ENCODE results near the gene AANAT.

The AANAT gene

DNA sequence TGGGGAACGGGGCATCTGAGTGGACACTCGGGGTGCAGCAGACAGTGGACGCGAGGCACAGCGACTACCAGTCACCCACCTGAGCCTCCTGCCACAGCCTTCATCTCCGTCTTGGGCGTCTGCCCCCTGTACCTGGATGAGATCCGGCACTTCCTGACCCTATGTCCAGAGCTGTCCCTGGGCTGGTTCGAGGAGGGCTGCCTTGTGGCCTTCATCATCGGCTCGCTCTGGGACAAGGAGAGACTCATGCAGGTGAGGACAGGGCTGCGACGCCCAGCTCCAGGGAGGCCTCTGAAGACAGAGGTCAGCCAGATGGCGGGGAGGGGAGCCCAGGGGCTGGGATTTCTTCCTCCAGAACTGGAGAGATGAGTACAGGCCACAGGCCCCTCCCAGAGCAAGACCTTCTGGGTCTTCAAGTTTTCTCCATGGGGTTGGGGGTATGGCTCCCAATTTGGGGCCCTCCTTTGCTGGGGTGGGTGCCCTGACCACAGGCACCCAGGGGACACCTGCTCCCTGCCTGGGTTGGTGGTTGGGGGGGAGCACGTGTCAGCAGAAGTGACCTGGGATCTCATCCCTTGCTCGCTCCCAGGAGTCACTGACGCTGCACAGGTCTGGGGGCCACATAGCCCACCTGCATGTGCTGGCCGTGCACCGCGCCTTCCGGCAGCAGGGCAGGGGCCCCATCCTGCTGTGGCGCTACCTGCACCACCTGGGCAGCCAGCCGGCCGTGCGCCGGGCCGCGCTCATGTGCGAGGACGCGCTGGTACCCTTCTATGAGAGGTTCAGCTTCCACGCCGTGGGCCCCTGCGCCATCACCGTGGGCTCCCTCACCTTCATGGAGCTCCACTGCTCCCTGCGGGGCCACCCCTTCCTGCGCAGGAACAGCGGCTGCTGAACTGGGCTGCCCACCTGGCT, 1.9 kb downstream of the AANAT start:
- DNase-seq, result no peak

DNA sequence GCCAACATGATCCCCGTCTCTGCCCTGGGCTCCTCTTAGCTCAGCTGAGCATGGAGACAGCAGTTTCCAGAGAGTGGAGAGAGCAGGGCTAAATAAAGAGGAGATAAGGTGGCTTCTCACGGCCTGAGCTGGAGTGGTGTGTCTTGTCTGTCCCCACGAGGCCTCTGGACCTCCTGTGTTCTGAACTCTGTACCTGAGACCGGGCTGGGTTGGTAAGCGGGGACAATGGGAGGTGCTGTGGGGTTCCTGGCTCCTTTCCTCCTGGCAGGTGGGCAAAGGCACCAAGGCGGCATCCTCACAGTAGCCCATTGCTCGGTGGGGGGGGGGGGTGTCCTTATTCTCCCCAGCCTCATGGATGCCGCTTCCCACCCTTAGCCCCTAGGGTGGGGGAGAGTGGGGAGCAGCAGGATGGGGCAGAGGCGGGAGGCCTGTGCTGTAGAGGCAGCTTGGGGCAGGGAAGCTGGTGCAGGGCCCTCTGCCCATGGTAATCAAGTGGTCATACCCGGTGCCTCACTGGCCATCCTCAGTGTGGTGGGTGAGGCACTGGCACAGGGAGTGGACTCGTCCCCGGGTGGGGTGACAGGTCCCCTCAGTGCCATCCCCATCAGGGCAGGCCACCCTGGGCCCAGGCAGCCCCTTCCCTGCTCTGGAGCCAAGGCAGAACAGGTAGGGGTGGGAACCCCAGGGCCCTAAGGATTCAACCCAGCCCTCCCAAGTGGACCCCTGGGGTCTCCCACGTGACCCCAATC, 2.8 kb downstream of the AANAT start:
- no peak for DNase-seq

DNA sequence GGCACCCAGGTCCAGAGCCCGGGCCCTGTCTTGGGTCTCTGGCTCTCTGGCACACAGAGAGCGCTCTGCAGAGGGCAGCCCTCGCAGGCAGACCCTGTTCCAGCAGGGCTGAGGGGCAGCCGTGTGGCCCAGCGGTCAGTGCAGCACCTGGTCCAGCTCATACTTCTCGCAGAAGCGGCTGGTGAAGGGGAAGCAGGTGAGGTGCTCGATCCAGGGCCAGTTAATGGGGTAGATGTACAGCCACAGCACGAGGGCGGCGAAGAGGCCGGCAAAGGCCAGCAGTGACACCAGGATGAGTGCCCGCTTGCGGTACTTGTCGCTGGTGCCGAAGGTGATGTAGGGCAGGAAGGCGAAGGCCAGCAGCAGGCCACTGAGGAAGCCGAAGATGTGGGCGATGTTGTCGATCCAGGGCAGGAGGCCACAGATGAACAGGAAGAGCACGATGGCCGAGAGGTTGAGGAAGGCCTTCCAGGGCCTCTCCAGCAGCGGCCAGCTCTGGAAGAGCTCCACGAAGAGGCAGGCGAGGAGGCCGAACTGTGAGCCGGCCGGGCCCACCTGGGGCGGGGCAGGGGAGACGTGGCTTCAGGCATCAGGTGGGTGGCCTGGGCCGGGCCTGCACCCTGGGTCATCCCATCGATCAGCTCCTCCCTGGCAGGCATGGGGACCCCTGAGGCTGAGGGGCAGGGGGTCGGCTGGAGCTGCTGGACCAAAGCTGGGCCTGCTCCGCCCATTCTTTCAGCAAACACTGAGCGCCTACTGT, 4.3 kb downstream of the AANAT start:
- DNase-seq, result no peak

DNA sequence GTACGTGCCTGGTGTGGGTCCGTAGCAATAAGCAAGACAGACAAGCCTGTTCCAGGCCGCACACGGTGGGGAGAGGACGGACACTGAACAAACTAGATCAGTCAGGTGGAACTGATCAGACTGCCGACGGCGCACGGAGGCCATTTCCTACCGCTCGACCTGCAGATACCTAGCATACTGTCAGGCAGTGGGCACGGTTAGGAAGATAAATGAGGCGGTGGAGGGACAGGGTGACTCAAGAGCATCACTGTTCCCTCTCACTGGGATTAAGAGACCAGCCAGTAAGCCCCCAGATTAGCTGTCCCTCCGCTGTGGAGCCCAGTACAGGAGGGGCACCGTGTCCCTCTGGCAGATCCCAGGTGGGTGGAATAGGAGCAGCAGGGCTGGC, 4.8 kb downstream of the AANAT start:
- no peak for DNase-seq

DNA sequence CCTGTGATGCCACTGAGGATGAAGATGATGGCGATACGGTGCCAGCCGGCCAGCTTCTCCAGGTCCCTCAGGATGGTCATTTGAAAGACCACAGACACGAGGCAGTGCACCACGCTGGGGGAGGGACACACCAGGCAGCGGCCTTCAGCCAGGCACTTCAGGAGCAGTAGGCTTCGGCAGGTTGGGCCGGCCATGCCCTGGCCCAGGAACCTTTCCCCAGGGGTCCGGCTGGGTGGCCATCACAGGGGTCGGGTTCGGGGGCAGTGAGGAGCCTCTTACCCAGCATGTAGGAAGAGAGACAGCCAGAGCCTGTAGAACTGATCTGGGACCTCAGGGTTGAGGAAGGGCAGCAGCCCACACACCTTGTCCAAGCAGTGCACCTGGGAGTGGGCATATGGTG, 5.3 kb downstream of the AANAT start:
- DNase-seq, result no peak

DNA sequence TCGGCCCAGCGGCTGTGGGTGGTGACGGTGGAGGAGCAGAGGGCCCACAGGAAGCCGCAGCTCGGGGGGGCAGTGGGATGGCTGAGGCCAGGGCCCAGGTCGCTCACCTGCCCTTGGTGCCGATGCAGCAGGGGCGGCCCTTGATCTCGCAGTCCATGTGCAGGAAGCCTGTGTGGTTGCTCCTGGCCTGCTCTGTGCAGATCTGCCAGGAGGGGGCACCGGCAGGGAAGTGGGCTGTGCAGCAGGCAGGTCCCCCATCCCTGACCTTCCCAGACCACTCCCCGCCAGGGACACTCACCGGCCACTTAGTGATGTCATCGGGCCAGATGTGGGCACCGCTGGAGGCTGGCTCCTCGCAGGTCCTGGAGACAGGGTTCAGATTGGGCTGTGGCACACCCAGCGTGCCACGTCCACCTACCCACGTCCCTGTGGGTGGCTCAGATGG, 6.2 kb downstream of the AANAT start:
- DNase-seq, result no peak

DNA sequence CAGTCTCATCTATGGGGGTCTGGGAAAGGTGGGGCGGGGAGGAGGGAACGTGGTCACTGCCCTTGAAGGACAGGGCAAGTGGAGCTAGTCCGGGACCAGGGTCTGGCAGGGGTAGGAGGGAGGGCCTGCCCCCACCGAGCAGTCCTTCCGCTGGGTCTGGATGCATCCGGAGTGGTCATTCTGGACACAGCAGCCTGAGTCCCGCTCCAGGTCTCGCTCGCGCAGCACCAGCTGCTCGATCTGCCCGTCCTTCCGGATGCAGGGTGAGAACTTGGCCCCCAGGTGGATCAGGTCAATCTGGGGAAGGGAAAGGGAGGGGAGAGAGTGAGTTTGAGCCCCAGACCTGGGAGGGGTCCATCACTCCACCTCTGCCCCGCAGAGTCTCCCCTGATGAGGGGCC, 6.8 kb downstream of the AANAT start:
- DNase-seq, result no peak

DNA sequence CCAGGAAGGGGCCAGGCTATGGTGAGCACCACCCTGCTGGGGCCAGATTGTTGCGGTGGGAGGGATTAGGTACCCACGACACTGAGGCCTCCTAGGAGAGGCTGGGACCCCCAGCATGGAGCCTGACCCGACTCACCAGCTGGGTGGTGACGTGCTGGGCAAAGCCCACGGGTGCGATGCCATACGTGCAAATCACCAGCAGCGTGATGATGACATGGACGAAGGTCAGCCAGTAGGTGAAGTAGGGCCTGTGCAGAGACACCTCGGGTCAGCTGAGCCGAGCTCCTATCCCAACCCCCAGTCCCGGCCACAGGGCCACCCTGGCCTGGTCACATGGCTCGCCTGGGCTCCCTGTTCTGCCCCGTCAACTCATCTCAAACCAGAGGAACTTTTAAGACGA, 7.5 kb downstream of the AANAT start:
- no peak for DNase-seq

DNA sequence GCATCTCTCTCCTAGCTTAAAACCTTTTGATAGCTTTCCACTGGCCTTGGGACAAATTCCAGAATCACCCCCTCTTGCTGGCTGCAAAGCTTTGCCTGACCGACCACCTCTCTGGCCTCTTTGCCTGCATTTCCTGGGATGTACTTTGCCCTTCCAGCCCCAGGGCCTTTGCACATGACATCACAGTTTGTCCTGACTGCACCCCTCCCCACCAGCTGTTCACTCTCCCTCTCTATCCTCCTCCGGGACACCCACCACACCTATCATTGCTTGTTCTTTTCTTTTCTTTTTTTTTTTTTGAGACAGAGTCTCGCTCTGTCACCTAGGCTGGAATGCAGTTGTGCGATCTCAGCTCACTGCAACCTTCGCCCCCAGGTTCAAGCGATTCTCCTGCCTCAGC, 7.9 kb downstream of the AANAT start:
- DNase-seq, result no peak

DNA sequence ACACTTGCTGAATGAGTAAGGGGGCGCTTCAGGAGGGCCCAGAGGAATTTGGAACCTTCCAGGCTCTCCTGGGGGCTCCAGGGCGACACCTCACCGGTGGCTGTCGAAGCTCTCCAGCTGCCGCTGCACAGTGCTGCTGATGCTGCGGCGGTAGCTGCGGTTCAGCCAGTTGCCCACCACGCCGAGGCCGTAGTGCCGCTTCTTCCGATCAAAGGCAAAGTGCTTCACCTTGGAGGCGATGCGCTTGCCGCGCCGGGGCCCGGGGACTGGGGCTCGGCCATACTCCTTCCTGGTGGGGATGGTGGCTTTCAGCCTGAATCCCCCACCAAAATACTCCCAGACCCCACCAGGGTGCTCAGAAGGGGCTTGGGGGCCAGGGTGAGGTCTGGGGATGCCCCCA, 9.3 kb downstream of the AANAT start:
- no peak for DNase-seq

DNA sequence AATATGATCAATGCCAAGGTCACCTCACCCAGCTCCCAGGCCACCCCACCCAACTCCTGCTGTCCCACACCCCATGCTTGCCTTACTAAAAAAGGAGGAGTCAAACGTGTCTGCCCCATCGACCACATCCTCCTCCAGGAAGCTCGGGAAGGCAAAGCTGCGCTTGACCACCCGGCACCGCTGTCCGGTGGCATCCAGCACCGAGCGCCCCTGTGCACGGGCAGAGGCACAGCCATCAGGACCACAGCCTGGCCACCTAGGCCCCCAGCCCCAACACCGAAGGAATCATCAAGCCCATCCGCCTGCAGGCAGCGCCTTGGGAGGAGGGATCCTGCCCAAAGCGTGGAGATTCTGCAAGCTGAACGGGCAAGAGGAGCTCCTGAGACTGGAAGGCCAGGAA, 10.2 kb downstream of the AANAT start:
- DNase-seq, result no peak

DNA sequence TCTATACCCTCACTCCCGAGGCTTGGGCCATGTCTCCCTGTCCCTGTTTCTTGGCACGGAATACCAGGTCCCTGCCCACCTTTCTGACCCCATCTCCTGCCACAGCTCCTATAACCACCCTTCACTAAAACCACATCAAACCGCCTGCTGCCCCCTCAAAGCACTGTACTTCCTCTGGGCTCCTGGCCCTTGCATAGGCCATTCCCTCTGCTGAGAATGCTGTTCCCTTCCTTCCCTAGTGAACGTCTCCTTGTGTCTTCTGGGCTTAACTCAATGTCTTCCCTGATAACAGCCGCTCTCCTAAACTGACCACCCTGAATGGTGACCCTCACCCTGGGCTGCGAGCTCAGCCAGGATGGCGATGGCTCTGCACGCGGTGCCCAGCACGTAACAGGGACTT, 10.7 kb downstream of the AANAT start:
- no peak for DNase-seq

DNA sequence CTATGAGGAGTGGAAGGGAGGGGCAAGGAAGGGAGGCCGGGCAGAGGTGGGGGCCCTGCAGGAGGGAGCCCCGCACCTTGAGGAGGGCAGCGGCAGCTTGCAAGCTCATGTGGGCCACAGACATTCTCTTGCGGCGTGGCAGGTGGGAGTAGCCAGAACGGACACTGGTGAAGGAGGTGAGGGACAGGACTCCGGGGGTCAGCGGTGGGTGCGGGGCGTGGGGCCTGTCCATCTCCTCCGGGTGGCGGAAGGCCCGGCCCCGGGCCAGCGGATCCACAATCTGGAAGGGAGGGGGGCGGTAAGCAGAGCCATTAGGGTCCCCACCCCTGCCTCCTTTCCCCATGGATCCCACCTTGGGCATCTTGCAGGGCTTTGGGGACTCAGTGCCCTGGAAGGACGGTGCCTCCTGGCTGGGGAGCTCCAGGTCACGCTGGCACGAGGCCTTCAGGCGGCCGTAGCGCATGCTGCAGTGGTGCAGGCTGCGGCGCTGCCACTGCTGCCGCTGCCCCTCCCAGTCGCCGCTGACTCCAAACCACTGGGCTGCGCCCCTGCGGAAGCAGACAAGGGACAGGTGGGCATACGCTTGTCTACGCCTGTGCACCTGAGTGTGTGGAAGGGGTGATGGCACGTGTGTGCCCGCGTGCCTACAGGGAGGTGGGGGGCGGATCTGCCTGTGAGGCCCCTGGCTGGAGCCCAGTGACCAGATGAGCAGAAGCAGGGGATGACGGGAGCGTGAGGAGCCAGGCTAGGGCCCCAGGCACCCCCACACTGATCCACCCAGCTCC, 11.5 kb downstream of the AANAT start:
- no peak for DNase-seq

DNA sequence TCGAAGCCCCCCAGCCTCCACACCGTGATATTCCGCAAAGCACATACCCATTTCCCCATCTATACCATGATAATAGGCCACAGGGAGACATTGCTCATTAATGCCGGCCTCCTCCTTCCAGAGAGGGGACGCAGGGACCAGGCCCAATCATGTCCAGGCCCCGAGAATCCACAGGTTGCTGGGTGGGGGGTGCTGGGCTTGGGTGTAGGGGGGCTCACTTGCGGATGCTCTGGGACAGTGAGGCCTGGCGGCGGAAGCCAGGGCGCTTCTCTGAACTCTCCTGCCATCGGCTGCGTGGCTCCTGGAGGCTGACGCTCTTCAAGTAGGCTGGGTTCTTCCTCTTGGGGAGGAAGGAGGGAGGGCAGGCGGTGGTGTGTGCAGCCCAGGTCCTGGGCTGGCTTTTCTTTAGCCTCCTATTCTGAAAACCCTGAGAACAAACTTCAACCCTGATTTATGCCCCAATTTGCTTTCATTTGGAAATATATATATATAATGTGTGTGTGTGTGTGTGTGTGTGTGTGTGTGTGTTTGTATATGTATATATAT, 12.2 kb downstream of the AANAT start:
- no peak for DNase-seq

DNA sequence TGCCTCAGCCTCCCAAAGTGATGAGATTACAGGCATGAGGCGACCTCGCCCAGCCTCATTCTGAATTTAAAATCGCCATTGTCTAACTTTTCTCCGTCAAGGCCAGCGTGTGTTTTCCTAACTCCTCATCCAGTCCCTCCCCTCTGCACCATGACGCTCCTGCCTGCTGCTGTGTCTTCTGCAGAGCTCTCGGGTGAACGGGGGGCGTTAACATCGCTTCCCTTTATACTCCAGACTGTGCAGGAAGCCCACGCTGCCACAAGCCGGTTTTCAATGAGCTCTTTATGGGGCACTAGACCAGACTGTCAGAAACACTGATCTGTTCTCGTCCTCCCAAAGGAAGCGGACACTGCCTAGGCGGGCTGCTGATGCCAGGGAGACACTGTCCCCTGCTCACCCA, 13.2 kb downstream of the AANAT start:
- DNase-seq, result peak; percentile 69

DNA sequence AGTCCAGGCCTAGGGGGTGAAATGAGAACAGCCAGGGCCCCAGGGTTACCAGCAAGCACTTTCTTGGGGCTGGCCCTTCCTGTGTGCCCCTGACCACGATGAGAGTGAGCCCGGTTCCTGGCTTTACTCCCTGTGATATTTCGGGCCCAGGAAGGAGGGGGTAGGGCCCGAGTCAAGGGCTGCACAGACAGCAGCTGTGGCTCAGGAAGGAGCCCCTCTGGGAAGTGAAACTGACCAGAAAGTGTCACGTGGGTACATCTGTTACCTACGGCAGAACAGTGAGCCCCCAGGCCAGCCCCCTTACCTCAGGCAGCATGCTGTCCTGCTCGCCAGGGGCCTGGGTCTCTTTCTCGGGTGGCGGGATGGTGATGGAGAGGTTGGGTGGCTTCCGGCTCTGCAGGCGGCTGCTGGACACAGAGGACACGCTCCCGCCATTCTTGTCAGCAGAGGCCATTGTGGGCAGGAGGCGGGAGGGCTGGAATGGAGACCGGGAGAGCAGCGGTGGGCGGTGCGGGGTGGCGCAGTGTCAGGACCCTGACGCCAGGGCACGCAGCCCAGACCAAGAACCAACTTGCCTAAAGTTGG, 13.8 kb downstream of the AANAT start:
- DNase-seq, result no peak

DNA sequence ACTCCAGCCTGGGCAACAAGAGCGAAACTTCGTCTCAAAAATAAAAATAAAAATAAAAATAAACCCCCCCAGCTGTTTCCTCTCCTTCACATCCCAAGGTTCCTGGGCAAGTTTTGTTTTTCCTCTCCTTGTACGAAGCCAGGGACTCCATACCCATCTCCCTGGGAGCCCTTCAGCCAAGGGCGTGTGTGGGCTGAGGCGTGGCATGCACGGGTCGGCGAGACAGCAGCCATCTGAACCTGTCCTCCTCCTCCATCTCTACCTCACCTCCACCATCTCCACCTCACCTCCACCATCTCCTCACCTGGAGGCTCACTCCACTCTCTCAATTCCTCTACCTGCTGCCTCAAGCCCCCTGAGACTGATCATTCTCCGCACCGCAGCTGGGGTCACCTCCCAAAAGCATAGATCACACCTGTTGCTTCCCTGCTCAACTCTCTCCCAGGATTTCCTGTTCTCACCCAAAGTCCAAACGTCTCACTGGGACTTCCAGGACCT, 16.9 kb downstream of the AANAT start:
- no peak for DNase-seq

DNA sequence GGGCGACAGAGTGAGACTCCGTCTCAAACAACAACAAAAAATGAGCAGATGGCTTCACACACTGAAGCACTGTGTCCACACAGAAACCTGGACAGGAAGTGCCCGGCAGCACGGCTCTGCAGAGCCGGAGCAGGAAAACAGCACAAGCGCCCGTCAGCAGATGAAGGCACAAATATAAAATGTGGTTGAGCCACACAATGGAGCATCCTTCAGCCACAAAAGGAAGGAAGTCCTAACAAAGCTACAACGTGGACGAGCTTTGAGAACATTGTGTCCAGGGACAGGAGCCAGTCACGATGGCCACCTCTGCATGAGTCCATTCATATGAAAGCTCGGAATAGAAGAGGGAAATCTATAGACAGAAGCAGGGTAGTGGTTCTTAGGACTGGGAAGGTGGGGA, 18.2 kb downstream of the AANAT start:
- DNase-seq, result no peak

DNA sequence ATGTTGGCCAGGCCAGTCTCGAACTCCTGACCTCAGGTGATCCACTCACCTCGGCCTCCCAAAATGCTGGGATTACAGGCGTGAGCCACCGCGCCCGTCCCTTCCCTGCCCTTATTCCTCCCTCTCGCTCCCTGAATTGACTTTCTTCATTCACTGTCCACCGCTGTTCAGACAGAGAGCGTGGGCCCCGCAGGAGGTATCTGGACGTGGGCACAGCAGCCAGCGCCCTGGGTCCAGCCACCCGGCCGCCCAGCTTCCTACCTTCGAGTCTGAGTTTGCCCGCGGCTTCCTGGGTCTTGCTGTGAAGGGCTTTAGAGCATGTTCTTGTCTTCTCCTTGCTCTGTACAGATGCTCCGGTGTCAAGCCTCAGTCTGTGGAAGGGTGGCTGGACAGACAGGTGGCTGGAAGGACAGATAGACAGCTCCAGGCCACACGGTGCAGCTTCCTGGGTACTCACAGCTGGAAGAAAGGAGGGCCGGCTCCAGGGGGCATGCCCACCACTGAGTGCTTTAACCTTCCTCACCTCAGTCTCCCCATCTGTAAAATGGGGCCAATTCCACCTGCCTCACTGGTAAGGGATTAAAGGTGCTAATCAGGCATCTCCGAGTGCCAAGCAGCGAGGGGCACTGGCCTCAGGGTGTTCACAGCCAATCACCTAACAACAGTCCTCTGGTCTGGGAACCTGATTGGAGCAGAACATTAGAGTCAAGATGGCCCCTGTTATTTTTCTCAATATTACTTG, 20.2 kb downstream of the AANAT start:
- DNase-seq, result no peak

DNA sequence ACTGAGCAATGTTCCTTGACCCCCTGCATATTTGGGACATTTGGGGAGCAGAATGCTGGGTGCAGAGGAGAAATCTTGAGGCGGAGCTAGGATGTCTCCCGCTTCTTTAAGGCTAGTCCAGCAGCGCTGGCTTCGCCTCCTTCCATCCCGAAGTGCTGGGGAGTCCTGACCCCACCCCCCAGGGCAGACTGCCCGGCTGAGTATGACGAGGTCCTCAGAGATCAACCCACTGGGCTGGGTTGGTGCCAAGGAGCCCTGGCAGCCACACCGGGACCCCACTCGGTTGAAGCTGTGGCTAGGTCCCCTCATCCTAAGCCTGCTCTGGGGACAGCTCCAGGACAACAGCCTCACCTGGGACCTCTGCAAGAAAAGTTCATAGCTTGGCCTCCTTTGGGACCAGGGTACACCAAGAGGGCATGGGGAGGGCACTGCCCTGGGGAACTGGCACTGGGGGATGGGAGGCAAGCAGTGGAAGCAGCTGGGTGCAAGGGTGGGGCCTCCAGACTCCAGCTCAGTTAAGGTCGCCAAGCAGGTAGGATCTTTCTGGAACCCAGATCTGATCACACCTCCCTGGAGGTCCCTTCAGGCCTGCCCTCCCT, 22.8 kb downstream of the AANAT start:
- DNase-seq, result no peak

Data from right hindlimb (tissue), 1 donor.